NB4 (cell line): ENCODE measurements around the gene PSME1.

ENCODE experiments used
- DNase-seq: peaks from one replicate; pipeline ENCODE4 v3.0.0; 2010; ENCODE audit warnings: low read depth
- H3K4me3 ChIP-seq: one replicate; pipeline ENCODE4 v1.5.1; 2011; ENCODE audit warnings: mild to moderate bottlenecking, low read depth, low read length, moderate library complexity
- CTCF ChIP-seq: IDR thresholded peaks from one replicate; pipeline ENCODE4 v1.5.1; 2012; ENCODE audit warnings: low read depth, low read length
- MAX ChIP-seq: IDR thresholded peaks from 2 replicates; pipeline ENCODE4 v1.6.1; 2011; ENCODE audit warnings: low read depth, low read length
- MYC ChIP-seq: IDR thresholded peaks from 2 replicates; pipeline ENCODE4 v1.6.1; 2011; ENCODE audit warnings: low read depth, low read length
- POLR2A ChIP-seq: IDR thresholded peaks from 2 replicates; pipeline ENCODE4 v1.6.1; 2011; ENCODE audit warnings: mild to moderate bottlenecking; ENCODE audit not compliant: insufficient read length; ENCODE audit errors: extremely low read depth

PSME1 gene

GRCh38 chr14:24145219-24145618, 9.2 kb downstream of the PSME1 start:
- H3K4me3 ChIP-seq: peak overlapping the region; percentile 99
- TF ChIP-seq POLR2A: no peak
- TF ChIP-seq MAX: no peak
- TF ChIP-seq CTCF: no peak
- no peak for TF ChIP-seq MYC
- no peak for DNase-seq

- peak; percentile 33 for DNase-seq
- H3K4me3 ChIP-seq: peak overlapping the region; percentile 99
- TF ChIP-seq POLR2A (no peak), MAX (no peak), MYC (no peak), CTCF (no peak)
Measured at GRCh38 chr14:24145690-24146452, 9.9 kb downstream of the PSME1 start.

- TF ChIP-seq MYC (no peak; the same call in 1 of the 2 replicates), MAX (peak; percentile 64), CTCF (no peak), POLR2A (peak; percentile 54)
- H3K4me3 ChIP-seq: peak within 1 kb of the TSS; percentile 99
- DNase-seq: peak; percentile 99
Measured at GRCh38 chr14:24146453-24146977, 10.5 kb downstream of the PSME1 start, which contains the start of gene PSME2. Gene PSME2 (minus strand): TSS chr14:24146610. CDS start chr14:24146581, 29 bp downstream.

GRCh38 chr14:24146978-24147760, 11.2 kb downstream of the PSME1 start, which contains the start of gene RNF31:
Gene RNF31 (plus strand): TSS chr14:24147498. CDS start chr14:24147699, 201 bp downstream.
- peak within 1 kb of the TSS; percentile 99 for H3K4me3 ChIP-seq
- TF ChIP-seq MAX (no peak), POLR2A (peak; percentile 34), MYC (no peak), CTCF (no peak)
- DNase-seq: peak; percentile 99

- peak overlapping the region; percentile 78 for H3K4me3 ChIP-seq
- peak; percentile 18 for DNase-seq
- TF ChIP-seq MYC: no peak
- no peak for TF ChIP-seq MAX
Measured at GRCh38 chr14:24147761-24148428, 11.9 kb downstream of the PSME1 start.
